Hepatocyte (in vitro differentiated cells): ENCODE results near the gene CREBBP.

Source experiments
- CTCF ChIP-seq: fragments of 200-600 bp; sonication (generic); IDR thresholded peaks from 2 replicates; pipeline ENCODE4 v1.5.1; 2016; ENCODE audit warnings: antibody characterized with exemption, mild to moderate bottlenecking; ENCODE audit not compliant: poor library complexity
- EZH2 ChIP-seq: fragments of 200-600 bp; sonication (generic); IDR thresholded peaks from 2 replicates; pipeline ENCODE4 v1.6.1; 2016; ENCODE audit warnings: antibody characterized with exemption, mild to moderate bottlenecking, borderline replicate concordance

DNA sequence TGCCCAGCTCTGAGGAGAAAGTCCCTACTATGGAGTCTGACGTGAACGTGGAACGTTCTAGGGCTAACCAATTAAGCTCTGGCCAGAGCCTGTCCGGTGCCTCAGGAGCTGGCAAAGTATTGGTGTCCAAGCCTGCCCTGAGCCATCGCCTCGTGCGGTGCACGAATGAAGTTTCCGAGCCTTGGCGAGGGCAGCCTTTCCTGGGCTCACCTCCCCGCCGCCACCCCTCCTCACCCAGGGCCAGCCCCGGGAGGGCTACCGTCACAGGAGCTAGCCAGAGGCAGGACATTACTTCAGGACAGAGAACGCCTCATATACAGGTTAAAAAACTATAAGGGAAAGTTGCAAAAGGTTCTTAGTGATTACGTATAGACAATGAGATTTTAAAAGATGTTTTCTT is 139.6 kb downstream of the CREBBP start:
- no peak for TF ChIP-seq CTCF
- TF ChIP-seq EZH2: no peak
